Inflammatory macrophage treated with lipopolysaccharide for 4 hours (primary cell): Measurements from ENCODE around the gene SSX2IP.
"Not testable (repeated sequence)": the region's sequence is repeated elsewhere in the genome, so short reads cannot be mapped to it uniquely, and the experiment has no call there.

ENCODE experiments used
- DNase-seq: peaks from one replicate; pipeline ENCODE4 v3.0.0-alpha.2; 2020

The SSX2IP gene

GRCh38 chr1:84675106-84675505, 15.2 kb downstream of the SSX2IP start:
- DNase-seq = no peak

GRCh38 chr1:84674705-84675104, 15.6 kb downstream of the SSX2IP start:
- DNase-seq = no peak

DNA sequence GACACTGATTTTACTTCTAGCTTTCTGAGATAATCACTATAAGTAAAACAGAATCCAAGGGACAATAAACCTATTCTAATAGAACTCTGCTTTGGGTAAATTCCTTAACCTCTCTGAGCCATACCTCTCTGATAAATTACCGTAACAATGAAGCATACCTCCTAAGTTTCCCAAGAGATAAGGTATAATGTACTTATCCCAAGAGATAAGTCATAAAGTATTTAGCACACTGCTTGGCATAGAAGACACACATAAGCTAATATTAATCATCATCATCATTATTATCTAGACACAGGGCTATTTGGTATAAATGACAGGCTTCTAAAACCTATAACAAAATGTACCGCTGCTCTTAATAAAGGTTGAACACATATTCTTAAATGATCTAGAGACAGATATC, 16.2 kb downstream of the SSX2IP start:
- no peak for DNase-seq

DNA sequence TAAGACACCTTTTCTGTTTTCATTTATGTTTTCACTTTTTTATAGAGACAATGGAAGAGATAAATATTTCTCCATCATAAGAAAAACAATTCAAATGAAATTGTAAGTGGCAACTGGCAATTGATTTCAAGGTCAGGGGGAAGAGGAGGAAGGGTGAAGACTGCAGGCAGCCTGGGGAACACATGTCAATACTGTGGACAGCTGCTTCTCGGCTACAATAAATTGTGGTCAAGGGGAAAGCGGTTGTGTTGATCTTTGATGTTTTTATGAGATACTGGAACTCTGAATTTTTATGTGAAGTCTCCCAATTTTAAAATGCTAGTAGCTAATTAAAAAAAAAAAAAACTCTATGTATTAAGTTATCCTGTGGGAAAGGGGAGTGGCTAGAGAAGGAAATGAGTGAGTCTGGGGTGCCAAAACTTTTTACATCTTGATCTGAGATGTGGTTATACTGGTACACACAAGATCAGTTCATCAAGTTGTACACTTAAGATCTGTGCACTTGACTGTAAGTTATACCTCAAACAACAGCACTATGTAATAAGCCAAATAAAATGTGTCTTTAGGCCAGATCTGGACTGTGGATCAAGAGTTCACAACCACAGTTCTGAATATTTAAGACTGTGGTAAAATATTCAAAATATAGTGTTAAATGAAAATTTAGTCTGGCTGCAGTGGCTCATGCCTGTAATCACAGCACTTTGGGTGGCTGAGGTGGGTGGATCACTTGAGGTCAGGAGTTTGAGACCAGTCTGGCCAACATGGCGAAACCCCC, 18.0 kb downstream of the SSX2IP start:
- DNase-seq = no peak

DNA sequence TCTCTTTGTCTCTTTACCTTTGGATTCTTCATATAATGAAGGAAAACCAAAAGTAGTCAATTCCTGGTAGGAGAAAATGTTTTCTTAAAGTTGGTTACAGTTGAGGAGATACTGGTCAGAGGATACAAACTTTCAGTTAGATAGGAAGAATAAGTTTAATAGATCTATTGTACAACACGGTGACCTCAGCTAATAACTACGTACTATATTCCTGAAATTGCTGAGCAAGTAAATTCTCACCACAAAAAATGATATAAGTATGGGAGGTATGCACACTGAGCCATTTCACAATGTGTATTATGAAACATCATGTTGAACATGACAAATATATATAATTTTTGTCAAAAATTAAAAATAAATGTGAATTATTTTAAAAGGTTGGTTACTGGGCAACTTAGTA, 20.4 kb downstream of the SSX2IP start:
- DNase-seq = no peak

DNA sequence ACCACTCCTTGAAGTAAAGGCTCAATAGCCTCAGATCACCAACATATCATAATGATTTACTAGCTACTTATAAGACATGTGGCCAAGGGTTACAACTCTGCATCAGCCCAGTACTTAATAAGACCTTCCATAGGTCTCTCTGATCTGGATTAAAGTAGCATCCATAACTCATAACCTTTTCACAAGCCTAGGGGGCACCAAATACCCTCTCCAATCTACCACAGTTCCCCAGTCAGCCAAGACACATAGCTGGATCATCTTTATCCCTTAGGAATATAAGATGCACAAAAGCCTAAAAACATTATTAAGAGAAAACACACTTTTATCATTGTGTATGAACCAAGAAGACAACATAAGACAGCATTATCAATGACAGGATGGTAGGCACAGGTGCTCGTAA, 22.1 kb downstream of the SSX2IP start:
- DNase-seq = no peak

- DNase-seq = no peak
Observed at GRCh38 chr1:84665703-84666317, 24.5 kb downstream of the SSX2IP start.

DNA sequence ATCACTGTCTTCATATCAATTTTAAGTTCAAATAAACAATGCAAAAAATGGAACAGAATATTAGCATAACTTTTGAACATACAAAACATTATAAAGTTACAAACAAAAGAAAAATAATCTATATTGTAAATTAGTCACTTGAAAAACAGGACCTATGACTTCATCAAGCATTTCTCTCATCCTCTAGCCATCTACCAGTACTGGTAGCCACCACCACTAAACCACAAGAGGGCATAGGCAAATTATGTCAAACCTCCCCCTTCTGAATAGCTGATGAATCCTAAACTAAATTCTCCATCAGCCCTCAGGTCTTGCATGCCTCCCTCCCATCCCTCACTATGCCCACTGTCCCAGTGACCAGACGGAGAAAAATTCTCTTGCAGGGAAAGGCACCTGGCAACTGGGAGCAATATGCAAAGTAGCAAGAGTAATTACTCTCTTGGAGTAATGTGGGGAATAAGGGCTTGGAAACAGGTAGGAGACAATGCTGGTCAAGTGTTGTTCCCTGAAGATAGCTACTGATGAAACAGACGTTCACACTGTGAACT, 37.1 kb downstream of the SSX2IP start:
- no peak for DNase-seq

GRCh38 chr1:84644472-84644871, 45.8 kb downstream of the SSX2IP start:
- no peak for DNase-seq

DNA sequence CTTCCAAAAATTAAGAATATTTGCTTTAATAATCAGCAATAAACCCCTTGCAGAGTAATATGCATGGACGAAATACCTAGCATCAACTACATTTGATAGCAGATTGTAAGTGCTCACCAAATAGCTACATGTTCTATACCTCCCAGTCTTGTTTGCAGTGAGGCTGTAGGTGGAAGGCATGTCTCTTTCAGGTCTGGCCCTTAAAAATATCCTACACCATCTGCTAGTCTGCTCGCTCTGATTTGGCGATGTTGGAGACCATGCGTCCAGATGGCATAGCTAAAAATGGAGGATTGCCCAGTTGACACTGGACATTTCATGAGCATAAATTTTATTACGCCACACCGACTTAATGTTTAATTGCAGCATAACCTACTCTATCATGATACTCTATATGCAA, 47.1 kb downstream of the SSX2IP start:
- DNase-seq = no peak

DNA sequence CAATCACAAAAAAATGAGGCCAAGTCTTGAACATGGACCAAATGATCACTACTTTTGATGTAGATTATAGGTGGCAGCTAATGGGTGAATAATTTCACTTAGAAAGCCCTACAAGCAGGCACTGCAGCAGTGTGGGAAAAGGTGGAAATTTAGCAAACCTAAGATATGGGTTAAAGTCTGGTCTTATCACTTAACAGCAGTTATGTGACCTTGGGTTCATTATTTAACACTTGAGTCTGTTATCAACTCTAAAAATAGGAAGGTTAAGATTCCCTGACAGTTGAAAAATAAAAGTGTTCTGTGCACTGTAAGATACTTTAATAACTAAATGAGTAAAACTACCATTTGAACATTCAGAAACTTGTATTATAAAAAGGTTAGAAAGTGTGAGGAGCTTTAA, 47.5 kb downstream of the SSX2IP start:
- DNase-seq = no peak

- not testable (repeated sequence) for DNase-seq
Observed at GRCh38 chr1:84639731-84640130, 50.5 kb downstream of the SSX2IP start.

GRCh38 chr1:84635429-84635828, 54.8 kb downstream of the SSX2IP start:
- DNase-seq = no peak

- DNase-seq = no peak
Observed at GRCh38 chr1:84634536-84635205, 55.6 kb downstream of the SSX2IP start.

DNA sequence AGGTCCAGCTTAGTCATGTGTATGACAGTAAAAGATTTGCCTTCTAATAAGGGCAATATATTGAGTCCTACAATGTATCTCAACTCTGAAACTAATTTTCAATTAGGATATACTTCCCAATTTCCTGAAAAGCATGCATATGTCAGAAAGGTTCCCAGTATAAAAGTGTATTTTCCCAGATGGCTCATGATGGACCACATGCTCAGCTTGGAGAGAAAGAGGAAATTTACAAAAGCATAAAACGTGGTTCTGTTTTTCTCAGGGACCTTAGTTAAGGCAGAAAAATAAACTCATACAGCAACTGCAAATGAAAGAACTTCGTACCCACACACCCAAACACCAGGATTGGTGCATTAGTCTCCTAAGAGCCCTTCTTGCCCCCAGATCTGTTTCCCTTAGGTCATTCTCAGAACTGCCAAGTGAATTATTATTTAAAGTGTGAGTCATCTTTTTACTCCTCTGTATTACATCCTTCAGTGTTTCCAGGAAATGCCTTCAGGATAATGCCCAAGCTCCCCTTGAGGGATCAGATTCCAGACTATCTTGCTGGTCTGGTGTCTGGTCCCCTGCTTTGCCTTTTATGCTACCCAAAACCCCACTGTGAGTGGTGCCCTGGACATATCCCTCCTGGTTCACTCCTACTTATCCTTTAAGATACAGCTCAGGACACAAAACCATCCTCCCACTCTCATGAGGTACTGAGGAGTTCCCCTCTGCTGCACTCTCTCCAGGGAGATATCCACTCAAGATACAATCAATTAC, 57.4 kb downstream of the SSX2IP start:
- DNase-seq = peak; percentile 22

DNA sequence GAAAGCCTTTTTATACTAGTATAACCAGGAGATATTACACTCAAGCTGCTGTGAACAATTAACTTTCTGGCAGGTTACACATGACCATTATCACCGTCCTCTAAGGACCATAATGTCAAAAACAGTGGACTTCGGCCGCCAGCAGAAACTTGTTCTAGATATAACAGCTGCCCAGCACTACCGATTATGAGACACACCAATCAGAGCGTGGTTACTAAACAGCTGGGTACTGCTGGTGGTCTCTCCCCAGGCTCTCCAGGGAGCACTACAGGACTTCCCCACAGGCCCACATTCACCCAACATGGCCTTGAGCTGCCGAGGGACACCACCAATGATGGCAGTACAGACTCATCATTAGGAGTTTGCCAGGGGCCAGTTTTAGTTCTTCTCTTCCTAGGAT, 58.1 kb downstream of the SSX2IP start:
- DNase-seq = no peak

- DNase-seq = no peak
Observed at GRCh38 chr1:84624876-84625275, 65.4 kb downstream of the SSX2IP start.

GRCh38 chr1:84621553-84621952, 68.7 kb downstream of the SSX2IP start:
- DNase-seq = no peak

DNA sequence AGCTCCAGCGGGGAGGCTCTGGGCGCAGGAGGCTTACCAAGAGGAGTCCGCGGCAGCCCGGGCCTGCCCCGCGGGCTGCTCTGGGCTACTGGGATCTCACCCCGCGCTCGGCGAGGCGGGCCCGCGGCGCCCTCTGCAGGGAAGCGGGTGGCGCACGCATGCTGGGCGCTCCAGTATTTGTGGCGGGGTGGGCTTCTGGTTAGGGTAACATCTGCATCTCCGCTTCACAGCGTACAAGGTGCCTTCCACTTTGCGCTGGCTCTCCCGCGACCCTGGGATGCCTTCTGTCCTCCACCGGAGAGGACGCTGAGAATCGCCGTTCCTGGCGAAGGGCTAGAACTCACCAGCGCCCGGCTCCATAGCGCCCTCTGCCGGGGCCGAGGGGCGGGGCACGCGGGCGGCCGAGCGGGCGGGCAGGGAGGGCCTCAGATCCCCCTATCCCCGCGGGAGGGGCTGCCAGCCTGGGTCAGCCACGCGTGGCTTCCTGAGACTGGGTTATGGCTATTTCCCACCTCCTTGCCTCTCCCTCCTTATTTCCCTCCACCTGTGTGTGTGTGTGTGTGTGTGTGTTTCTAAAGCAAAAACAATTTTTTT, 69.4 kb downstream of the SSX2IP start:
- DNase-seq = peak; percentile 87

DNA sequence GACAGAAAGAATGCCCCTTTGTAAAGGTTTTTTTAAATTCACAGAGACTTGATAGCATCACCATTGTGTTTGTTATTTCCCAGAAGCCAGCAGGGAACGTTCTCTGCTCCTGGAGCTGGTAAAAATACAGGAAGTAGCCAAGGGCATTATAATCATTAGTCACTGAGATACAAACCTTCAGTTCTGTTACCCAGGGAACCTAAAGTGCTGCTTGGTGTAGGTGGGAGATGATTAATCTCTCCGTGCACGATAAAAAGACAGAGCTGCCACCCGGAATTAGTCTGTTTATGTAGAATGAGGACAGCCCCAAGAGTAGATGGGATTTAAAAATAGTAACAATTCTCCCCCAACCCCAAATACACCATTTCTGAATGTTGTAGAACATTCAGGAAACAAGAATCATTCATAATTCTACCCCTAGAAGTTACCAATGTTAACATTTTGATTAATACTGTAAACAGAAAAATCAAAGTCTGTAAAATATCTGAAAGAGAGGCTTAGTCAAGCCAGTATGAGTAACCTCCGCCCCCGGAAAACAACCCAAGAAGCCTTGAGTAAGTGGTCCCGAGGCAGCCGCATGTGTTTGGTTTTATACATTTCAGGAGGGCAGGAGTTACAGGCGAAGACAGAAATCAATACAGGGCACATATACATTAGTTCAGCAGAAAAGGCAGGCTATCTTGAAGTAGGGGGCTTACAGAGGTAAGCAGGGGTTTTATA, 70.7 kb downstream of the SSX2IP start:
- peak; percentile 85 for DNase-seq

DNA sequence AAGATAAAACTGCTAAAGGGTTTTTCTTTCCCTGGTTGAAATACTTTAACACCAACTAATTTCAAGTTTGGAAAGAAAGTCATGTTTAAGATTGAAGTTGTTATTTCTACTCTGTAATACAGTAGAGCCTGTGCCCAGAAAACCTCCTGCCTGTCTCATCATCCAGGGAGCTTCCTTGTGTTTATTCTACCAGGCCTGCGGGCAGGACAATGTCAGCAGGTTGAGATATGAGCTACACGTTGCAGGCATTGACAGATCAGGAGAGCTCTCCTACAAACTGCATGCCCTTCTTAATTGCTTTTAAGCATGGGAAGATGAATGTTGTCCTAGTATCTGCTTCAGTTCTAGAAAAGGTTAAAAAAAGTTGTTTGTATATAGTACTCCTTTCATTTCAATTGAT, 72.9 kb downstream of the SSX2IP start:
- DNase-seq = no peak

DNA sequence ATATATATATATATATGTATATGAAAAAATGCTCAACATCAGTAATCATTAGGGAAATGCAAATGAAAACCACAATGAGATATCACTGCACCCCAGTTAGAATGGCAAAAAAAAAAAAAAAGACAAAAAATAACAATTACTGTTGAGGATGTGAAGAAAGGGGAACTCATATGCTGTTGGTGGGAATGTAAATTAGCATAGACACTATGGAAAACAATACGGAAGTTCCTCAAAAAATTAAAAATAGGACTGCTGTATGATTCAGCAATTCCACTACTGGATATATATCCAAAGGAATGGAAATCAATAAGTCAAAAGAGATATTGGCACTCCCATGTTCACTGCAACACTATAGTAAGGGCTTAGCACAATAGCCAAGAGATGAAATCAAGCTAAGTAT, 74.5 kb downstream of the SSX2IP start:
- DNase-seq = peak; percentile 42
